MV-4-11 (cell line): ENCODE measurements around the gene ALDH1L1.
"Not testable (repeated sequence)": the region's sequence is repeated elsewhere in the genome, so short reads cannot be mapped to it uniquely, and the experiment has no call there.

ENCODE experiments used
- DNase-seq: peaks from one replicate; lab custom pipeline; 2025; lab: John Stamatoyannopoulos, UW

ALDH1L1 gene

GRCh38 chr3:126104742-126105605 lies 75.4 kb downstream of the ALDH1L1 start:
- DNase-seq, result no peak

GRCh38 chr3:126104028-126104635 lies 76.3 kb downstream of the ALDH1L1 start:
- DNase-seq, result no peak

- DNase-seq, result no peak
These were observed 77.0 kb downstream of the ALDH1L1 start for GRCh38 chr3:126103121-126104027.

- DNase-seq, result no peak
These were observed 77.8 kb downstream of the ALDH1L1 start for GRCh38 chr3:126102530-126102951.

- no peak for DNase-seq
These were observed 78.4 kb downstream of the ALDH1L1 start for GRCh38 chr3:126102011-126102410.

GRCh38 chr3:126101521-126101982 lies 78.8 kb downstream of the ALDH1L1 start:
- no peak for DNase-seq

GRCh38 chr3:126100634-126101301 lies 79.6 kb downstream of the ALDH1L1 start:
- DNase-seq, result no peak

- no peak for DNase-seq
These were observed 80.1 kb downstream of the ALDH1L1 start for GRCh38 chr3:126100269-126100633.

GRCh38 chr3:126098391-126098858 lies 82.0 kb downstream of the ALDH1L1 start:
- no peak for DNase-seq

GRCh38 chr3:126097801-126098200 lies 82.6 kb downstream of the ALDH1L1 start:
- no peak for DNase-seq

GRCh38 chr3:126096274-126096673 lies 84.1 kb downstream of the ALDH1L1 start:
- not testable (repeated sequence) for DNase-seq

GRCh38 chr3:126092128-126092527 lies 88.3 kb downstream of the ALDH1L1 start:
- DNase-seq, result not testable (repeated sequence)

- no peak for DNase-seq
These were observed 92.7 kb downstream of the ALDH1L1 start for GRCh38 chr3:126087552-126088175.

- DNase-seq, result peak; percentile 13
These were observed 94.5 kb downstream of the ALDH1L1 start for GRCh38 chr3:126085841-126086240.

- no peak for DNase-seq
These were observed 95.1 kb downstream of the ALDH1L1 start for GRCh38 chr3:126085276-126085675.

GRCh38 chr3:126084768-126085180 lies 95.6 kb downstream of the ALDH1L1 start:
- no peak for DNase-seq

- peak; percentile 74 for DNase-seq
These were observed 96.2 kb downstream of the ALDH1L1 start, which contains the start of gene SLC41A3 for GRCh38 chr3:126083913-126084767. SLC41A3 (minus strand) TSS chr3:126084124; CDS start chr3:126068219, 15,905 bp downstream.

- no peak for DNase-seq
These were observed 96.9 kb downstream of the ALDH1L1 start for GRCh38 chr3:126083511-126083912.

GRCh38 chr3:126083138-126083445 lies 97.3 kb downstream of the ALDH1L1 start:
- no peak for DNase-seq
